Hypothalamus (tissue), 51 donors: ENCODE results near the gene CAST.
A peak's percentile ranks its signal among the peaks of the same experiment; 100 is the strongest.
"Not testable (repeated sequence)": the region's sequence is repeated elsewhere in the genome, so short reads cannot be mapped to it uniquely, and the experiment has no call there.

Experiments
- DNase-seq, 51 donors: peaks; one replicate each; lab custom pipeline; 2025; lab: John Stamatoyannopoulos, UW

CAST gene

GRCh38 chr5:96741891-96742309 is 79.7 kb downstream of the CAST start:
- no peak for DNase-seq

- DNase-seq, result no peak
Measured at GRCh38 chr5:96742538-96742937, 80.4 kb downstream of the CAST start.

- no peak for DNase-seq
Measured at GRCh38 chr5:96743065-96743768, 81.0 kb downstream of the CAST start.

GRCh38 chr5:96743805-96744204 is 81.6 kb downstream of the CAST start:
- no peak for DNase-seq

GRCh38 chr5:96744218-96744617 is 82.0 kb downstream of the CAST start:
- DNase-seq, result not testable (repeated sequence)

- DNase-seq, result no peak
Measured at GRCh38 chr5:96745025-96745424, 82.8 kb downstream of the CAST start.

- DNase-seq, result no peak
Measured at GRCh38 chr5:96745844-96746531, 83.8 kb downstream of the CAST start.

GRCh38 chr5:96747720-96748119 is 85.5 kb downstream of the CAST start:
- no peak for DNase-seq

- DNase-seq, result no peak
Measured at GRCh38 chr5:96750110-96750822, 88.1 kb downstream of the CAST start.

GRCh38 chr5:96751203-96752169 is 89.3 kb downstream of the CAST start:
- peak in 18 of 51 donors; percentile 0 to 47 (median 24) for DNase-seq

GRCh38 chr5:96752341-96753016 is 90.3 kb downstream of the CAST start:
- peak in 7 of 51 donors; percentile 3 to 61 (median 29) for DNase-seq

- no peak for DNase-seq
Measured at GRCh38 chr5:96753017-96753397, 90.8 kb downstream of the CAST start.

- no peak for DNase-seq
Measured at GRCh38 chr5:96753848-96754247, 91.7 kb downstream of the CAST start.

- no peak for DNase-seq
Measured at GRCh38 chr5:96755851-96756250, 93.7 kb downstream of the CAST start.

GRCh38 chr5:96756985-96757384 is 94.8 kb downstream of the CAST start:
- DNase-seq, result no peak

GRCh38 chr5:96758621-96759020 is 96.4 kb downstream of the CAST start:
- DNase-seq, result no peak

GRCh38 chr5:96761618-96762017 is 99.4 kb downstream of the CAST start:
- DNase-seq, result no peak

GRCh38 chr5:96763026-96763425 is 100.8 kb downstream of the CAST start:
- DNase-seq, result no peak

- DNase-seq, result no peak
Measured at GRCh38 chr5:96765043-96765442, 102.9 kb downstream of the CAST start.

- DNase-seq, result no peak
Measured at GRCh38 chr5:96768708-96769251, 106.6 kb downstream of the CAST start.
